K562 (cell line): ENCODE measurements around the gene KCNAB1. TPM values are rescaled to one million over a fixed set of nuclear protein-coding genes. Genes with fewer than 3 reads are reported as not detected.

ENCODE experiments used
- ATAC-seq: fragments of 200-7000 bp; cut with Tn5 transposase; 3 replicates; pipeline ENCODE4 v1.9.1; 2020; ENCODE audit warnings: moderate library complexity
- BruUV-seq: library from RNA; stranded (reverse); fragments of 400-500 nt; replicated peaks from 2 replicates; lab custom pipeline; 2021; lab: Mats Ljungman, UMichigan
- CTCF ChIA-PET: fragments of 300-600 bp; formaldehyde crosslinking; extraction: SDS; loops from one replicate; lab custom pipeline; 2021; ENCODE audit warnings: low intra/inter-chr PET ratio; lab: Yijun Ruan, JAX
- POLR2A ChIA-PET: fragments of 300-600, 350-650 bp; sonication (Branson Sonifier 250); formaldehyde crosslinking; extraction: SDS; loops from one replicate; lab custom pipeline; 2021; ENCODE audit warnings: antibody characterized with exemption, inconsistent platforms; lab: Yijun Ruan, JAX
- DNase-seq, 4 experiments: peaks; one replicate each; pipeline versions ENCODE4 v3.0.0 to v3.0.0-alpha.2; 2011 to 2018; ENCODE audit warnings: low spot score in 3 of 4, mixed read lengths in 3 of 4; ENCODE audit errors: extremely low read depth in 1 of 4
- FAIRE-seq: peaks from 2 replicates; lab custom pipeline; 2011; peaks lifted over from hg19 to GRCh38; lab: Jason Lieb, UNC
- H2AFZ ChIP-seq: 2 replicates; pipeline ENCODE4 v1.6.0; 2011; ENCODE audit warnings: low read depth, low read length, control low read depth, inconsistent platforms
- H3K27ac ChIP-seq: fragments of 200-600 bp; 3 replicates; pipeline ENCODE4 v1.8.0; 2011; ENCODE audit warnings: low read depth, mild to moderate bottlenecking, control low read depth, inconsistent platforms, low read length, moderate library complexity, mixed read lengths; ENCODE audit errors: extremely low read depth
- H3K27me3 ChIP-seq, 2 experiments: fragments of 300-600 bp in 1 of 2; 2 replicates in 1 of 2; 3 replicates in 1 of 2; pipeline versions ENCODE4 v1.6.0 to v1.8.0; 2011; ENCODE audit warnings: inconsistent platforms in 2 of 2, low read length in 2 of 2, mild to moderate bottlenecking in 1 of 2, mixed read lengths in 1 of 2, moderate library complexity in 1 of 2; ENCODE audit not compliant: control insufficient read depth in 2 of 2, insufficient read depth in 2 of 2
- H3K36me3 ChIP-seq: fragments of 300-600 bp; 3 replicates; pipeline ENCODE4 v1.8.0; 2011; ENCODE audit warnings: mild to moderate bottlenecking, low read length, inconsistent platforms; ENCODE audit not compliant: control insufficient read depth, insufficient read depth
- H3K4me1 ChIP-seq, 2 experiments: fragments of 200-600 bp in 1 of 2; replicated peaks in 1 of 2; 2 replicates in 1 of 2; 3 replicates in 1 of 2; pipeline versions ENCODE4 v1.5.1 to v1.8.0; 2011; ENCODE audit warnings: inconsistent platforms in 2 of 2, low read length in 2 of 2, mild to moderate bottlenecking in 1 of 2, mixed read lengths in 1 of 2, moderate library complexity in 1 of 2; ENCODE audit not compliant: control insufficient read depth in 2 of 2, insufficient read depth in 2 of 2
- H3K4me2 ChIP-seq: 2 replicates; pipeline ENCODE4 v1.6.1; 2011; ENCODE audit warnings: low read length, control low read depth, inconsistent platforms, mixed read lengths; ENCODE audit not compliant: insufficient read depth
- H3K4me3 ChIP-seq: fragments of 200-600 bp; sonication (generic), shearing (Covaris generic); 2 replicates; pipeline ENCODE4 v1.5.1; 2016; ENCODE audit warnings: control low read depth, inconsistent platforms
- H3K79me2 ChIP-seq: fragments of 200-600 bp; 3 replicates; pipeline ENCODE4 v1.8.0; 2011; ENCODE audit warnings: low read length, inconsistent platforms; ENCODE audit not compliant: control insufficient read depth, insufficient read depth
- H3K9ac ChIP-seq, 2 experiments: 2 replicates each; pipeline versions ENCODE4 v1.6.0 to v1.6.1; 2011; ENCODE audit warnings: low read depth in 2 of 2, low read length in 2 of 2, control low read depth in 1 of 2, inconsistent platforms in 1 of 2, mild to moderate bottlenecking in 1 of 2, mixed read lengths in 1 of 2; ENCODE audit not compliant: insufficient read depth in 1 of 2
- H3K9me1 ChIP-seq: one replicate; pipeline ENCODE4 v1.6.0; 2011; ENCODE audit warnings: inconsistent platforms, mild to moderate bottlenecking, low read length, moderate library complexity; ENCODE audit not compliant: control insufficient read depth, insufficient read depth
- H3K9me3 ChIP-seq: replicated peaks from 2 replicates; pipeline ENCODE4 v1.5.1; 2011; ENCODE audit warnings: low read depth, low read length, inconsistent platforms; ENCODE audit not compliant: control insufficient read depth, insufficient read depth
- H4K20me1 ChIP-seq: replicated peaks from 2 replicates; pipeline ENCODE4 v1.6.1; 2011; ENCODE audit warnings: low read length, inconsistent platforms, mixed read lengths; ENCODE audit not compliant: control insufficient read depth, insufficient read depth
- NFE2L1 ChIP-seq: fragments of 450-650 bp; IDR thresholded peaks from 2 replicates; pipeline ENCODE4 v1.6.1; 2016; ENCODE audit warnings: missing genetic modification characterization, low read depth, mild to moderate bottlenecking, missing compliant biosample characterization, moderate library complexity, borderline replicate concordance
- RBBP5 ChIP-seq: fragments of 200-600 bp; sonication (generic); IDR thresholded peaks from 2 replicates; pipeline ENCODE4 v1.6.1; 2012; ENCODE audit warnings: borderline replicate concordance, mild to moderate bottlenecking, low read length, control low read depth, inconsistent platforms; ENCODE audit not compliant: insufficient read depth, poor library complexity, severe bottlenecking
- TBP ChIP-seq: optimal IDR thresholded peaks from 2 replicates; pipeline ENCODE3; 2011; ENCODE audit warnings: low read depth, low read length, improper control_type of control experiment
- WGBS: fragments of 100-300 bp; shearing (Covaris generic); methylation state at CpG from one replicate; pipeline ENCODE4 v1.1.6; 2016; ENCODE audit warnings: low coverage, mixed read lengths; ENCODE audit not compliant: insufficient coverage; ENCODE audit errors: missing lambda C conversion rate; 5-methylcytosine and 5-hydroxymethylcytosine counted together
- in situ Hi-C: fragments of 300-500 bp; cut with MboI; formaldehyde crosslinking; loops from 4 replicates; pipeline ENCODE4 v1.15.0; 2018; ENCODE audit warnings: inconsistent platforms, mixed read lengths
- intact Hi-C: fragments of 100-400 bp; cut with micrococcal nuclease; formaldehyde crosslinking; loops from 2 replicates; pipeline ENCODE4 v1.14.2; 2022
- polyA plus RNA-seq, 8 experiments: library from polyadenylated mRNA; depleted of rRNA in 4 of 8; stranded (reverse) in 5 of 8; unstranded in 3 of 8; fragments of >200 nt; fragmentation: Nextera tagmentation in 2 of 8; fragmentation: Illumina TruSeq in 1 of 8; extraction: Ambion mirVana in 2 of 8; extraction: Trizol in 1 of 8; gene quantifications; 2 replicates each; pipeline versions ENCODE4 v1.2.1 to v1.2.3, GENCODE V29; 2011 to 2014; ENCODE audit warnings: inconsistent platforms in 1 of 8, missing spikeins in 1 of 8
- total RNA-seq, 7 experiments: library from RNA; depleted of rRNA in 6 of 7; stranded (reverse); fragments of >200 nt in 6 of 7; fragmentation: Illumina TruSeq in 2 of 7; extraction: Trizol in 2 of 7; gene quantifications; 2 replicates each; pipeline versions ENCODE4 v1.2.1 to v1.2.3, GENCODE V29; 2011 to 2021; ENCODE audit warnings: low replicate concordance in 1 of 7
- TF ChIP-seq, protein P1 (sequence below), 2 experiments: IDR thresholded peaks in 1 of 2; conservative IDR thresholded peaks in 1 of 2; 2 replicates each; pipeline ENCODE4 v1.6.1; 2016; ENCODE audit warnings: low read depth in 2 of 2, mild to moderate bottlenecking in 1 of 2, missing compliant biosample characterization in 1 of 2, missing genetic modification characterization in 1 of 2, moderate library complexity in 1 of 2

Gene KCNAB1
- total and polyA plus RNA-seq, 9 of the 15 experiments (the other 6 are each of a cell fraction or from before 2014, with no cell fraction given) = 0.14 to 1.2 (median 0.51) TPM

DNA sequence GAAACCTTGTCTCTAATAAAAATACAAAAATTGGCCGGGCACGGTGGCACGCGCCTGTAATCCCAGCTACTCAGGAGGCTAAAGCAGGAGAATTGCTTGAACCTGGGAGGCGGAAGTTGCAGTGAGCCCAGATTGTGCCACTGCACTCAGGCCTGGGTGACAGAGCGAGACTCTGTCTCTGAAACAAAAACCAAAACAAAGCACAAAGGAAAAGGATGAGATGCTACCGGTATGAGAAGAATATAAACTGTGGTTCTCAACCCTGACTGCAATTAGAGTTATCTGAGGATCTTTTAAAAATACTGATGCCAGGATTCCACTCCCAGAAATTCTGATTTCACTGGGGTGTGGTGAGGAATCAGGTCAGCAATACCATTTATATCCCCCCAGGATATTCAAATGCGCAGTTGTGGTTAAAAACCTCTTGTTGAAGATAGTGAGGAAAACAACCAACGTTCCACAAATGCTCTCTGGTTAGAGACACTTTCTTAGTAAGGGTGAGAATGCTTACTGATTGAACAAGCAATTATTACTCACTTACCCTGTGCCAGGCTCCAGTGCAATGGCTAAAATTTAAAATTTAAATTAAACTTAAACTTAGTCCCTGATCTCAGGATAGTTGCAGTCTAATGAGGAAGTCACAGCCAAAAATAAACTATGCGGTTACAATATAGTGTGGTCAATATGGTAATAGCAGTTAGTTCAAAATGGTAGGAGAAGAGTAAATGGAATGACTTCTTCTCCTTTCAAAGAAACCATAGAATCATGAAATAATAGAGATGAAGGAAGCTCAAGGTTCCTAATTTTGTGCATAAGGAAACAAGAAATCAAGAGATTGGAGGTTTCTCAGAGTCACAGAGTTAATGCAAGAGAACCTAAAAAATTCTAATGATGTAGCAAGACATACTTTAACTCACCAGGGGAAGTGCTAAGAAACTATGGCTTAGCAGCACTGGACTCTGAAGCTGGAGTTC is 325.0 kb downstream of the KCNAB1 start:
- no peak for FAIRE-seq
- no peaks in the 10 kb centered on the region for H3K9me3 ChIP-seq
- H3K79me2 ChIP-seq = no peaks in the 10 kb centered on the region
- TF ChIP-seq, protein P1, sequence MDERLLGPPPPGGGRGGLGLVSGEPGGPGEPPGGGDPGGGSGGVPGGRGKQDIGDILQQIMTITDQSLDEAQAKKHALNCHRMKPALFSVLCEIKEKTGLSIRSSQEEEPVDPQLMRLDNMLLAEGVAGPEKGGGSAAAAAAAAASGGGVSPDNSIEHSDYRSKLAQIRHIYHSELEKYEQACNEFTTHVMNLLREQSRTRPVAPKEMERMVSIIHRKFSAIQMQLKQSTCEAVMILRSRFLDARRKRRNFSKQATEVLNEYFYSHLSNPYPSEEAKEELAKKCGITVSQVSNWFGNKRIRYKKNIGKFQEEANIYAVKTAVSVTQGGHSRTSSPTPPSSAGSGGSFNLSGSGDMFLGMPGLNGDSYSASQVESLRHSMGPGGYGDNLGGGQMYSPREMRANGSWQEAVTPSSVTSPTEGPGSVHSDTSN (CRISPR knock-in tag; IDR thresholded peaks at IDR 0.05; ENCODE audit: low read depth) = no peak
- TF ChIP-seq, protein P1 (tag; conservative IDR thresholded peaks at IDR 0.05; ENCODE audit: low read depth) = no peak
- TF ChIP-seq RBBP5 = no peak
- TF ChIP-seq NFE2L1 (tag) = no peak
- TF ChIP-seq TBP = peak; percentile 61
- TF ChIP-seq, all 486 proteins: peak for 1
- Histone ChIP-seq H3K4me1 (peaks cover 0 to 2% of the 10 kb centered on the region in 2 experiments; a peak in 1 of 5 replicates), H3K4me2 (no peak overlapping the region), H3K36me3 (no peaks in the 10 kb centered on the region), H4K20me1 (no peaks in the 10 kb centered on the region), H3K9ac (no peak overlapping the region), H3K27ac (no peak overlapping the region), H3K9me1 (no peaks in the 10 kb centered on the region), H2AFZ (no peak overlapping the region), H3K27me3 (peaks cover 3 to 5% of the 10 kb centered on the region in 2 experiments; a peak in 2 of 5 replicates), H3K4me3 (no peak overlapping the region)
- in situ Hi-C loops = no loop called here
- ChIA-PET CTCF (interaction anchor here (0.6 kb wide), 1 partner anchor 802 kb away, joined by 4 read pairs; no protein-coding TSS in a partner anchor), POLR2A (interaction anchor here (0.7 kb wide), 1 partner anchor 13 kb away, joined by 3 read pairs; no protein-coding TSS in a partner anchor)
- WGBS = 9% methylated on average over 10 of the region's 10 CpGs
- DNase-seq (no peak), ATAC-seq (no peak)
- no TSS peak for BruUV-seq
- intact Hi-C loops = no loop called here
